ENCODE data around the gene CGNL1.

The CGNL1 gene

GRCh38 chr15:57510647-57511046 lies 134.3 kb downstream of the CGNL1 start:
- peak; percentile 84 to 95 for DNase-seq (ENCODE audit: low read depth in 2 of 2)
- H3K4me3 ChIP-seq (replicated peaks in 1 of 2; ENCODE audit: low read depth in 2 of 2, low read length in 2 of 2): no peak overlapping the region
- TF ChIP-seq, protein P1, sequence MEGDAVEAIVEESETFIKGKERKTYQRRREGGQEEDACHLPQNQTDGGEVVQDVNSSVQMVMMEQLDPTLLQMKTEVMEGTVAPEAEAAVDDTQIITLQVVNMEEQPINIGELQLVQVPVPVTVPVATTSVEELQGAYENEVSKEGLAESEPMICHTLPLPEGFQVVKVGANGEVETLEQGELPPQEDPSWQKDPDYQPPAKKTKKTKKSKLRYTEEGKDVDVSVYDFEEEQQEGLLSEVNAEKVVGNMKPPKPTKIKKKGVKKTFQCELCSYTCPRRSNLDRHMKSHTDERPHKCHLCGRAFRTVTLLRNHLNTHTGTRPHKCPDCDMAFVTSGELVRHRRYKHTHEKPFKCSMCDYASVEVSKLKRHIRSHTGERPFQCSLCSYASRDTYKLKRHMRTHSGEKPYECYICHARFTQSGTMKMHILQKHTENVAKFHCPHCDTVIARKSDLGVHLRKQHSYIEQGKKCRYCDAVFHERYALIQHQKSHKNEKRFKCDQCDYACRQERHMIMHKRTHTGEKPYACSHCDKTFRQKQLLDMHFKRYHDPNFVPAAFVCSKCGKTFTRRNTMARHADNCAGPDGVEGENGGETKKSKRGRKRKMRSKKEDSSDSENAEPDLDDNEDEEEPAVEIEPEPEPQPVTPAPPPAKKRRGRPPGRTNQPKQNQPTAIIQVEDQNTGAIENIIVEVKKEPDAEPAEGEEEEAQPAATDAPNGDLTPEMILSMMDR (IDR thresholded peaks at IDR 0.05; ENCODE audit: low read depth, low read length): no peak

GRCh38 chr15:57516327-57517029 lies 140.2 kb downstream of the CGNL1 start:
- no peak overlapping the region for H3K4me3 ChIP-seq (replicated peaks in 1 of 2; ENCODE audit: low read depth in 2 of 2, low read length in 2 of 2)
- TF ChIP-seq, protein P1 (IDR thresholded peaks at IDR 0.05; ENCODE audit: low read depth, low read length): no peak
- no peak for DNase-seq (ENCODE audit: low read depth in 2 of 2)

DNA sequence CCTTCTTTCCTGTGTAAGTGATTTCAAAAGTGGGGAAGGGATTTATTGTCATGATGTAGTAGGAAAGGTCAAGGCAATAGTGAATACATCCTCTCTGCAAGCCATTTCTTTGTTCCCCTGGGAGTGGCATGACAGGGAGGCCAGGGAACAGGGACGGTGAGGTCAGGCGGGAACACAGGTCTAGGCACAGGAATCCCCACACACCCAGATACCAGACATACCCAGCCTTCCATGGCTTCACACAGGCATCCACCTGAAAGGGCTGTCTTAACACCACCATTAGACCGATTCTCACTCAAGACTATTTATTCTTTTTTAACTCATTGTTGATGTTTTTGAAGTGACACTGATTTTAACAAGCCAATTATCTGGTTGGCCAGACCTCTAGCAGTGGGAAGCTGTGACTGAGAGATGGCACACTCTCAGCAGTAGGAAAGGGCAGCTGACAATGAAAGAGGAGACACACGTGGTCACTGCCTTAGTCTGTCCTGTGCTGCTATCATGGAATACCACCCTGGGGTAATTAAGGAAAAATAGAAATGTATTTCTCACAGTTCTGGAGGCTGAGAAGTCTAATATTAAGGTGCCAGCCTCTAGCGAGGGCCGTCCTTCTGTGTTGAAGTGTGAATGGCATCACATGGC lies 140.8 kb downstream of the CGNL1 start:
- no peak overlapping the region for H3K4me3 ChIP-seq (replicated peaks in 1 of 2; ENCODE audit: low read depth in 2 of 2, low read length in 2 of 2)
- no peak for DNase-seq (ENCODE audit: low read depth in 2 of 2)
- TF ChIP-seq, protein P1 (IDR thresholded peaks at IDR 0.05; ENCODE audit: low read depth, low read length): no peak

DNA sequence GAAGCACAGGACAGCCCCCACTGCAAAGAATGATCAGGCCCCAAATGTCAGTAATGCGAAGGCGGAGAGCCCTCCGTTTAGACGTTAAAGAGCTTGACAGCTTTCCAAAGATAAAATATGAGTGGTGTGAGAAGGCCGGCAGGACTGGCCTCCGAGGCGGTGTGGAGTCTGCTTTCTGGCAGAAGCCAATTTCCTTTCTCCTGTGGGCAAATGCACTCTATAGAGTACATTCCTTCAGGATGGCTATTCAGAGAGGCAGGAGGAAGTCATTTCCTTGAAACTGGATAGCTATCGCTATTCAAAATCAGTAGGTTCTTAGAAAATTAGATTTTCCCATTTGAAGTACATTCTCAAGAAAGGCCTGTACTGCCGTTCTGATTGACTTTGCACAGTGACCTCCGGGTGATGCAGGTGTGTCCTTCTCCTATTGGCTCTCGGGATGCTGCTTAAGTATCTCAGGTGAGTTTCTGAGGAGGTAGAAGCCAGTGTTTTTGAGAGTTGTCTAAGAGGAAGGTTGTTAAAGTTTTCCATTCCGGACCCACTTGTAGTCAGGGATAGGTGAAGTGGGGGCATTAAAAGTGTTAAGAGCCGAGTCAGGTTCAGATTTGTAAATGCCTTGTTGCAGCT lies 142.6 kb downstream of the CGNL1 start:
- TF ChIP-seq, protein P1 (IDR thresholded peaks at IDR 0.05; ENCODE audit: low read depth, low read length): no peak
- DNase-seq (ENCODE audit: low read depth in 2 of 2): no peak
- H3K4me3 ChIP-seq (replicated peaks in 1 of 2; ENCODE audit: low read depth in 2 of 2, low read length in 2 of 2): no peak overlapping the region

- no peak for DNase-seq (ENCODE audit: low read depth in 2 of 2)
- TF ChIP-seq, protein P1 (IDR thresholded peaks at IDR 0.05; ENCODE audit: low read depth, low read length): no peak
- H3K4me3 ChIP-seq (replicated peaks in 1 of 2; ENCODE audit: low read depth in 2 of 2, low read length in 2 of 2): no peak overlapping the region
These were observed 143.5 kb downstream of the CGNL1 start for GRCh38 chr15:57519806-57520205.

GRCh38 chr15:57521503-57521902 lies 145.2 kb downstream of the CGNL1 start:
- TF ChIP-seq, protein P1 (IDR thresholded peaks at IDR 0.05; ENCODE audit: low read depth, low read length): no peak
- H3K4me3 ChIP-seq (replicated peaks in 1 of 2; ENCODE audit: low read depth in 2 of 2, low read length in 2 of 2): no peak overlapping the region
- DNase-seq (ENCODE audit: low read depth in 2 of 2): no peak

Data from cardiac fibroblast (primary cell).